ENCODE results near the gene MT3. TPM values are rescaled to one million over a fixed set of nuclear protein-coding genes. Genes with fewer than 3 reads are reported as not detected.
A peak's percentile ranks its signal among the peaks of the same experiment; 100 is the strongest.

The MT3 gene
- total RNA-seq, 1 experiment from 2014 or later: 0.77 TPM

GRCh38 chr16:56584276-56584675, 5.1 kb upstream of the MT3 start:
- ChIA-PET POLR2A (no interaction called here), CTCF (no interaction called here)
- H3K9me3 Mint-ChIP-seq: no peaks in the 10 kb centered on the region
- no peak overlapping the region for H3K4me3 Mint-ChIP-seq
- DNase-seq (ENCODE audit: low spot score) (no peak), ATAC-seq (no peak)
- no peak overlapping the region for H3K27ac Mint-ChIP-seq
- H3K36me3 Mint-ChIP-seq: no peaks in the 10 kb centered on the region
- peaks cover 10% of the 10 kb centered on the region for H3K4me1 Mint-ChIP-seq
- TF ChIP-seq CREM (CRISPR knock-in tag; IDR thresholded peaks at IDR 0.05) (no peak), JUN (CRISPR knock-in tag; IDR thresholded peaks at IDR 0.05) (no peak), FOXK1 (CRISPR knock-in tag; IDR thresholded peaks at IDR 0.05) (no peak), ATF2 (CRISPR knock-in tag; IDR thresholded peaks at IDR 0.05; ENCODE audit: borderline replicate concordance, low read depth) (no peak), NFE2L1 (CRISPR knock-in tag; IDR thresholded peaks at IDR 0.05) (no peak), SMAD4 (CRISPR knock-in tag; IDR thresholded peaks at IDR 0.05) (no peak), MAX (CRISPR knock-in tag; IDR thresholded peaks at IDR 0.05) (no peak), IRF1 (CRISPR knock-in tag; IDR thresholded peaks at IDR 0.05) (no peak)
- TF ChIP-seq, protein P1, sequence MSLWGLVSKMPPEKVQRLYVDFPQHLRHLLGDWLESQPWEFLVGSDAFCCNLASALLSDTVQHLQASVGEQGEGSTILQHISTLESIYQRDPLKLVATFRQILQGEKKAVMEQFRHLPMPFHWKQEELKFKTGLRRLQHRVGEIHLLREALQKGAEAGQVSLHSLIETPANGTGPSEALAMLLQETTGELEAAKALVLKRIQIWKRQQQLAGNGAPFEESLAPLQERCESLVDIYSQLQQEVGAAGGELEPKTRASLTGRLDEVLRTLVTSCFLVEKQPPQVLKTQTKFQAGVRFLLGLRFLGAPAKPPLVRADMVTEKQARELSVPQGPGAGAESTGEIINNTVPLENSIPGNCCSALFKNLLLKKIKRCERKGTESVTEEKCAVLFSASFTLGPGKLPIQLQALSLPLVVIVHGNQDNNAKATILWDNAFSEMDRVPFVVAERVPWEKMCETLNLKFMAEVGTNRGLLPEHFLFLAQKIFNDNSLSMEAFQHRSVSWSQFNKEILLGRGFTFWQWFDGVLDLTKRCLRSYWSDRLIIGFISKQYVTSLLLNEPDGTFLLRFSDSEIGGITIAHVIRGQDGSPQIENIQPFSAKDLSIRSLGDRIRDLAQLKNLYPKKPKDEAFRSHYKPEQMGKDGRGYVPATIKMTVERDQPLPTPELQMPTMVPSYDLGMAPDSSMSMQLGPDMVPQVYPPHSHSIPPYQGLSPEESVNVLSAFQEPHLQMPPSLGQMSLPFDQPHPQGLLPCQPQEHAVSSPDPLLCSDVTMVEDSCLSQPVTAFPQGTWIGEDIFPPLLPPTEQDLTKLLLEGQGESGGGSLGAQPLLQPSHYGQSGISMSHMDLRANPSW (CRISPR knock-in tag; conservative IDR thresholded peaks at IDR 0.05; ENCODE audit: low read depth): no peak
- TF ChIP-seq, protein P2, sequence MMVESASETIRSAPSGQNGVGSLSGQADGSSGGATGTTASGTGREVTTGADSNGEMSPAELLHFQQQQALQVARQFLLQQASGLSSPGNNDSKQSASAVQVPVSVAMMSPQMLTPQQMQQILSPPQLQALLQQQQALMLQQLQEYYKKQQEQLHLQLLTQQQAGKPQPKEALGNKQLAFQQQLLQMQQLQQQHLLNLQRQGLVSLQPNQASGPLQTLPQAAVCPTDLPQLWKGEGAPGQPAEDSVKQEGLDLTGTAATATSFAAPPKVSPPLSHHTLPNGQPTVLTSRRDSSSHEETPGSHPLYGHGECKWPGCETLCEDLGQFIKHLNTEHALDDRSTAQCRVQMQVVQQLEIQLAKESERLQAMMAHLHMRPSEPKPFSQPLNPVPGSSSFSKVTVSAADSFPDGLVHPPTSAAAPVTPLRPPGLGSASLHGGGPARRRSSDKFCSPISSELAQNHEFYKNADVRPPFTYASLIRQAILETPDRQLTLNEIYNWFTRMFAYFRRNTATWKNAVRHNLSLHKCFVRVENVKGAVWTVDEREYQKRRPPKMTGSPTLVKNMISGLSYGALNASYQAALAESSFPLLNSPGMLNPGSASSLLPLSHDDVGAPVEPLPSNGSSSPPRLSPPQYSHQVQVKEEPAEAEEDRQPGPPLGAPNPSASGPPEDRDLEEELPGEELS (CRISPR knock-in tag; IDR thresholded peaks at IDR 0.05): no peak
- H3K27me3 Mint-ChIP-seq (ENCODE audit: low read depth): peaks cover 37% of the 10 kb centered on the region

DNA sequence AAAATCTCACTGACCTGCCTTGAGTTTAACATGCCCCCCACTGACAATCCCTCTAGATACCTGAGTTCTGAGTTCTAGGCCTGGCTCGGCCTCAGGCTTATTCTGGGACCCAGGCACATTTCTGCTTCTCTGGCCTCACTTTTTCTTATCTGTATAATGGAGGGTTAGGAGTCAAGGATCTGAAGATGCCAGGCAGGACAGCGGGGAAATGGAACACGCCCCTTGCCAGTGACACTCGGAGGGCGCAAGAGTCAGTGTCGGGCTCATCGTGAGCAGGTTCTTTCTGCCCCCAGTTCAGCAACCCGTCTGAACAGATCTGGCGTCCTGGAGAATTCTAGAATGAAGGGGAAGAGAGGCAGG, 567 bp upstream of the MT3 start:
- Mint-ChIP-seq H3K27me3 (ENCODE audit: low read depth) (peaks cover 78% of the 10 kb centered on the region), H3K27ac (no peak overlapping the region), H3K4me3 (peak overlapping the region; percentile 83), H3K9me3 (no peaks in the 10 kb centered on the region), H3K4me1 (peaks cover 14% of the 10 kb centered on the region), H3K36me3 (no peaks in the 10 kb centered on the region)
- DNase-seq (ENCODE audit: low spot score) (no peak), ATAC-seq (no peak; the same call in 1 of the 2 replicates)
- ChIA-PET POLR2A (no interaction called here), CTCF (interaction anchor here (0.6 to 2.0 kb wide), 2 partner anchors 12 to 32 kb away, joined by 3 to 9 read pairs; no protein-coding TSS in a partner anchor)
- TF ChIP-seq, protein P3, sequence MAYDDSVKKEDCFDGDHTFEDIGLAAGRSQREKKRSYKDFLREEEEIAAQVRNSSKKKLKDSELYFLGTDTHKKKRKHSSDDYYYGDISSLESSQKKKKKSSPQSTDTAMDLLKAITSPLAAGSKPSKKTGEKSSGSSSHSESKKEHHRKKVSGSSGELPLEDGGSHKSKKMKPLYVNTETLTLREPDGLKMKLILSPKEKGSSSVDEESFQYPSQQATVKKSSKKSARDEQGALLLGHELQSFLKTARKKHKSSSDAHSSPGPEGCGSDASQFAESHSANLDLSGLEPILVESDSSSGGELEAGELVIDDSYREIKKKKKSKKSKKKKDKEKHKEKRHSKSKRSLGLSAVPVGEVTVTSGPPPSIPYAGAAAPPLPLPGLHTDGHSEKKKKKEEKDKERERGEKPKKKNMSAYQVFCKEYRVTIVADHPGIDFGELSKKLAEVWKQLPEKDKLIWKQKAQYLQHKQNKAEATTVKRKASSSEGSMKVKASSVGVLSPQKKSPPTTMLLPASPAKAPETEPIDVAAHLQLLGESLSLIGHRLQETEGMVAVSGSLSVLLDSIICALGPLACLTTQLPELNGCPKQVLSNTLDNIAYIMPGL (CRISPR knock-in tag; IDR thresholded peaks at IDR 0.05): no peak
- TF ChIP-seq USF1 (CRISPR knock-in tag; IDR thresholded peaks at IDR 0.05) (no peak), FOXK1 (CRISPR knock-in tag; IDR thresholded peaks at IDR 0.05) (no peak), NR3C1 (CRISPR knock-in tag; conservative IDR thresholded peaks at IDR 0.05; ENCODE audit: low read depth) (no peak), ELF4 (CRISPR knock-in tag; IDR thresholded peaks at IDR 0.05; ENCODE audit: low read depth) (no peak), HMGA2 (CRISPR knock-in tag; IDR thresholded peaks at IDR 0.05) (no peak)
- TF ChIP-seq, protein P4, sequence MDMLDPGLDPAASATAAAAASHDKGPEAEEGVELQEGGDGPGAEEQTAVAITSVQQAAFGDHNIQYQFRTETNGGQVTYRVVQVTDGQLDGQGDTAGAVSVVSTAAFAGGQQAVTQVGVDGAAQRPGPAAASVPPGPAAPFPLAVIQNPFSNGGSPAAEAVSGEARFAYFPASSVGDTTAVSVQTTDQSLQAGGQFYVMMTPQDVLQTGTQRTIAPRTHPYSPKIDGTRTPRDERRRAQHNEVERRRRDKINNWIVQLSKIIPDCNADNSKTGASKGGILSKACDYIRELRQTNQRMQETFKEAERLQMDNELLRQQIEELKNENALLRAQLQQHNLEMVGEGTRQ (CRISPR knock-in tag; IDR thresholded peaks at IDR 0.05): no peak
- TF ChIP-seq, protein P5, sequence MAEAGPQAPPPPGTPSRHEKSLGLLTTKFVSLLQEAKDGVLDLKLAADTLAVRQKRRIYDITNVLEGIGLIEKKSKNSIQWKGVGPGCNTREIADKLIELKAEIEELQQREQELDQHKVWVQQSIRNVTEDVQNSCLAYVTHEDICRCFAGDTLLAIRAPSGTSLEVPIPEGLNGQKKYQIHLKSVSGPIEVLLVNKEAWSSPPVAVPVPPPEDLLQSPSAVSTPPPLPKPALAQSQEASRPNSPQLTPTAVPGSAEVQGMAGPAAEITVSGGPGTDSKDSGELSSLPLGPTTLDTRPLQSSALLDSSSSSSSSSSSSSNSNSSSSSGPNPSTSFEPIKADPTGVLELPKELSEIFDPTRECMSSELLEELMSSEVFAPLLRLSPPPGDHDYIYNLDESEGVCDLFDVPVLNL (CRISPR knock-in tag; IDR thresholded peaks at IDR 0.05; ENCODE audit: borderline replicate concordance, low read depth): no peak
- TF ChIP-seq, protein P6, sequence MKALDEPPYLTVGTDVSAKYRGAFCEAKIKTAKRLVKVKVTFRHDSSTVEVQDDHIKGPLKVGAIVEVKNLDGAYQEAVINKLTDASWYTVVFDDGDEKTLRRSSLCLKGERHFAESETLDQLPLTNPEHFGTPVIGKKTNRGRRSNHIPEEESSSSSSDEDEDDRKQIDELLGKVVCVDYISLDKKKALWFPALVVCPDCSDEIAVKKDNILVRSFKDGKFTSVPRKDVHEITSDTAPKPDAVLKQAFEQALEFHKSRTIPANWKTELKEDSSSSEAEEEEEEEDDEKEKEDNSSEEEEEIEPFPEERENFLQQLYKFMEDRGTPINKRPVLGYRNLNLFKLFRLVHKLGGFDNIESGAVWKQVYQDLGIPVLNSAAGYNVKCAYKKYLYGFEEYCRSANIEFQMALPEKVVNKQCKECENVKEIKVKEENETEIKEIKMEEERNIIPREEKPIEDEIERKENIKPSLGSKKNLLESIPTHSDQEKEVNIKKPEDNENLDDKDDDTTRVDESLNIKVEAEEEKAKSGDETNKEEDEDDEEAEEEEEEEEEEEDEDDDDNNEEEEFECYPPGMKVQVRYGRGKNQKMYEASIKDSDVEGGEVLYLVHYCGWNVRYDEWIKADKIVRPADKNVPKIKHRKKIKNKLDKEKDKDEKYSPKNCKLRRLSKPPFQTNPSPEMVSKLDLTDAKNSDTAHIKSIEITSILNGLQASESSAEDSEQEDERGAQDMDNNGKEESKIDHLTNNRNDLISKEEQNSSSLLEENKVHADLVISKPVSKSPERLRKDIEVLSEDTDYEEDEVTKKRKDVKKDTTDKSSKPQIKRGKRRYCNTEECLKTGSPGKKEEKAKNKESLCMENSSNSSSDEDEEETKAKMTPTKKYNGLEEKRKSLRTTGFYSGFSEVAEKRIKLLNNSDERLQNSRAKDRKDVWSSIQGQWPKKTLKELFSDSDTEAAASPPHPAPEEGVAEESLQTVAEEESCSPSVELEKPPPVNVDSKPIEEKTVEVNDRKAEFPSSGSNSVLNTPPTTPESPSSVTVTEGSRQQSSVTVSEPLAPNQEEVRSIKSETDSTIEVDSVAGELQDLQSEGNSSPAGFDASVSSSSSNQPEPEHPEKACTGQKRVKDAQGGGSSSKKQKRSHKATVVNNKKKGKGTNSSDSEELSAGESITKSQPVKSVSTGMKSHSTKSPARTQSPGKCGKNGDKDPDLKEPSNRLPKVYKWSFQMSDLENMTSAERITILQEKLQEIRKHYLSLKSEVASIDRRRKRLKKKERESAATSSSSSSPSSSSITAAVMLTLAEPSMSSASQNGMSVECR (CRISPR knock-in tag; IDR thresholded peaks at IDR 0.05; ENCODE audit: borderline replicate concordance): no peak
